GM21717 (cell line): ENCODE measurements around the gene ABCC10.

Experiments
- ATAC-seq: cut with Tn5 transposase; IDR thresholded peaks from one replicate; pipeline ENCODE4 v1.9.1; 2021; ENCODE audit warnings: mild to moderate bottlenecking, moderate library complexity; ENCODE audit not compliant: unreplicated experiment

ABCC10 gene

GRCh38 chr6:43468748-43469681, 41.7 kb downstream of the ABCC10 start:
- ATAC-seq = no peak

GRCh38 chr6:43469947-43470346, 42.6 kb downstream of the ABCC10 start:
- ATAC-seq = no peak

GRCh38 chr6:43471399-43471798, 44.1 kb downstream of the ABCC10 start:
- no peak for ATAC-seq

GRCh38 chr6:43472515-43472914, 45.2 kb downstream of the ABCC10 start:
- ATAC-seq = no peak

GRCh38 chr6:43475516-43475915, 48.2 kb downstream of the ABCC10 start:
- ATAC-seq = no peak

GRCh38 chr6:43476746-43477145, 49.4 kb downstream of the ABCC10 start:
- ATAC-seq = no peak

- ATAC-seq = peak; percentile 93
These were observed 50.1 kb downstream of the ABCC10 start, which contains the start of gene TJAP1 for GRCh38 chr6:43477235-43478007. TJAP1 (plus strand) TSS chr6:43477570; CDS start chr6:43499002, 21,432 bp downstream.

GRCh38 chr6:43478008-43478372, 50.6 kb downstream of the ABCC10 start:
- ATAC-seq = no peak

- ATAC-seq = no peak
These were observed 53.7 kb downstream of the ABCC10 start for GRCh38 chr6:43481075-43481474.

- no peak for ATAC-seq
These were observed 54.4 kb downstream of the ABCC10 start for GRCh38 chr6:43481591-43482236.

GRCh38 chr6:43488667-43489276, 61.4 kb downstream of the ABCC10 start:
- no peak for ATAC-seq

- no peak for ATAC-seq
These were observed 62.1 kb downstream of the ABCC10 start for GRCh38 chr6:43489277-43490072.

- no peak for ATAC-seq
These were observed 63.2 kb downstream of the ABCC10 start for GRCh38 chr6:43490523-43490939.

- ATAC-seq = no peak
These were observed 64.7 kb downstream of the ABCC10 start for GRCh38 chr6:43491750-43492661.

GRCh38 chr6:43492673-43493072, 65.3 kb downstream of the ABCC10 start:
- no peak for ATAC-seq

GRCh38 chr6:43493230-43493629, 65.9 kb downstream of the ABCC10 start:
- ATAC-seq = no peak

- no peak for ATAC-seq
These were observed 66.5 kb downstream of the ABCC10 start for GRCh38 chr6:43493833-43494232.

- ATAC-seq = no peak
These were observed 67.0 kb downstream of the ABCC10 start for GRCh38 chr6:43494321-43494720.

GRCh38 chr6:43494766-43495165, 67.4 kb downstream of the ABCC10 start:
- no peak for ATAC-seq
